Suppressor macrophage treated with lipopolysaccharide for 4 hours (primary cell): ENCODE measurements around the gene TCL1A.
"Not testable (repeated sequence)": the region's sequence is repeated elsewhere in the genome, so short reads cannot be mapped to it uniquely, and the experiment has no call there.

Experiments used
- DNase-seq: peaks from one replicate; pipeline ENCODE4 v3.0.0-alpha.2; 2020

TCL1A gene

GRCh38 chr14:95713596-95714371 lies at the start of gene TCL1A:
Gene TCL1A (minus strand): TSS chr14:95714125. CDS start chr14:95714066, 59 bp downstream.
- DNase-seq = no peak

GRCh38 chr14:95763032-95763431 lies 49.1 kb upstream of the TCL1A start:
- not testable (repeated sequence) for DNase-seq

- DNase-seq = no peak
Measured at GRCh38 chr14:95761436-95761835, 47.5 kb upstream of the TCL1A start.

- DNase-seq = no peak
Measured at GRCh38 chr14:95760596-95760995, 46.7 kb upstream of the TCL1A start.

GRCh38 chr14:95759941-95760340 lies 46.0 kb upstream of the TCL1A start:
- no peak for DNase-seq

GRCh38 chr14:95758331-95758730 lies 44.4 kb upstream of the TCL1A start:
- DNase-seq = no peak

GRCh38 chr14:95756751-95757150 lies 42.8 kb upstream of the TCL1A start:
- DNase-seq = no peak

GRCh38 chr14:95756127-95756526 lies 42.2 kb upstream of the TCL1A start:
- DNase-seq = no peak

- no peak for DNase-seq
Measured at GRCh38 chr14:95741781-95742180, 27.9 kb upstream of the TCL1A start.

GRCh38 chr14:95741038-95741490 lies 27.1 kb upstream of the TCL1A start:
- DNase-seq = no peak

- DNase-seq = peak; percentile 1
Measured at GRCh38 chr14:95739356-95739755, 25.4 kb upstream of the TCL1A start.

GRCh38 chr14:95733212-95733611 lies 19.3 kb upstream of the TCL1A start:
- DNase-seq = no peak

GRCh38 chr14:95730126-95730525 lies 16.2 kb upstream of the TCL1A start:
- no peak for DNase-seq

GRCh38 chr14:95729402-95730028 lies 15.6 kb upstream of the TCL1A start:
- DNase-seq = not testable (repeated sequence)

- no peak for DNase-seq
Measured at GRCh38 chr14:95727056-95727700, 13.3 kb upstream of the TCL1A start.

- DNase-seq = no peak
Measured at GRCh38 chr14:95725685-95726336, 11.9 kb upstream of the TCL1A start.

- no peak for DNase-seq
Measured at GRCh38 chr14:95722525-95723190, 8.7 kb upstream of the TCL1A start.

GRCh38 chr14:95712398-95712797 lies 1.5 kb downstream of the TCL1A start:
- DNase-seq = no peak

GRCh38 chr14:95711476-95712176 lies 2.3 kb downstream of the TCL1A start:
- DNase-seq = no peak

- DNase-seq = no peak
Measured at GRCh38 chr14:95710106-95710505, 3.8 kb downstream of the TCL1A start.

GRCh38 chr14:95707327-95707726 lies 6.6 kb downstream of the TCL1A start:
- no peak for DNase-seq

GRCh38 chr14:95705518-95705917 lies 8.4 kb downstream of the TCL1A start:
- no peak for DNase-seq
